Osteocyte (in vitro differentiated cells): ENCODE results near the gene NRG2. TPM values are rescaled to one million over a fixed set of nuclear protein-coding genes. Genes with fewer than 3 reads are reported as not detected.
A peak's percentile ranks its signal among the peaks of the same experiment; 100 is the strongest.

ENCODE experiments used
- DNase-seq: peaks from one replicate; pipeline ENCODE4 v3.0.0; 2021; ENCODE audit warnings: mixed read lengths; ENCODE audit not compliant: unreplicated experiment; ENCODE audit errors: extremely low spot score
- H3K27ac Mint-ChIP-seq: one replicate; pipeline ENCODE4 v1.8.0; 2021; ENCODE audit warnings: mild to moderate bottlenecking, mixed read lengths; ENCODE audit not compliant: unreplicated experiment
- H3K27me3 Mint-ChIP-seq: one replicate; pipeline ENCODE4 v1.8.0; 2021; ENCODE audit warnings: mixed read lengths; ENCODE audit not compliant: unreplicated experiment
- H3K36me3 Mint-ChIP-seq: one replicate; pipeline ENCODE4 v1.8.0; 2021; ENCODE audit warnings: mixed read lengths; ENCODE audit not compliant: unreplicated experiment
- H3K4me1 Mint-ChIP-seq: one replicate; pipeline ENCODE4 v1.8.0; 2021; ENCODE audit warnings: mixed read lengths; ENCODE audit not compliant: unreplicated experiment
- H3K4me3 Mint-ChIP-seq: one replicate; pipeline ENCODE4 v1.8.0; 2021; ENCODE audit warnings: mild to moderate bottlenecking, moderate library complexity, mixed read lengths; ENCODE audit not compliant: unreplicated experiment
- H3K9me3 Mint-ChIP-seq: one replicate; pipeline ENCODE4 v1.8.0; 2021; ENCODE audit warnings: mixed read lengths; ENCODE audit not compliant: unreplicated experiment
- total RNA-seq: library from RNA; stranded (reverse); gene quantifications from 2 replicates; pipeline ENCODE4 v1.2.1, GENCODE V29; 2021
- TF ChIP-seq, protein P1 (sequence below): fragments of 200-600 bp; sonication (generic); IDR thresholded peaks from 2 replicates; pipeline ENCODE4 v1.5.0; 2021; ENCODE audit warnings: antibody characterized with exemption, mild to moderate bottlenecking, moderate library complexity

The NRG2 gene
- total RNA-seq, 1 donor from 2014 or later, result 0.86 TPM

DNA sequence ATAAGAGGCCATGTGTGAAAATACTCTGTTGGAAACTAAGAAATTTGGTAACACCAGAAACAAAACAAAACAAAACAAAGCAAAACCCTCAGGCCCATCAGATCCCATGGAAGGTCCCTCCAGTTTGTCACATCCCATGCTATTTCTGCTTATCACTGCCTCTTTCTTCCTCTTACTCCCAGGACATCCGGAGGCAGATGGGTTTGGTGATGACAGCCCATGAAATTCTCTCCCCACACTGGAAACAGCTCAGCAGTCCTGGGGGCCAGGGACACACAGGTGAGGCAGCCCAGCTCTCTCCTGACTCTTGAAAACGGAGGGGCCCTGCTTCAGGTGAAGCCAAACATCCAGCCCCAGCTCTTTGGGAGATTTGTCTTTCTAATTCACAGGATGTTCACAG, 63.2 kb downstream of the NRG2 start:
- TF ChIP-seq, protein P1, sequence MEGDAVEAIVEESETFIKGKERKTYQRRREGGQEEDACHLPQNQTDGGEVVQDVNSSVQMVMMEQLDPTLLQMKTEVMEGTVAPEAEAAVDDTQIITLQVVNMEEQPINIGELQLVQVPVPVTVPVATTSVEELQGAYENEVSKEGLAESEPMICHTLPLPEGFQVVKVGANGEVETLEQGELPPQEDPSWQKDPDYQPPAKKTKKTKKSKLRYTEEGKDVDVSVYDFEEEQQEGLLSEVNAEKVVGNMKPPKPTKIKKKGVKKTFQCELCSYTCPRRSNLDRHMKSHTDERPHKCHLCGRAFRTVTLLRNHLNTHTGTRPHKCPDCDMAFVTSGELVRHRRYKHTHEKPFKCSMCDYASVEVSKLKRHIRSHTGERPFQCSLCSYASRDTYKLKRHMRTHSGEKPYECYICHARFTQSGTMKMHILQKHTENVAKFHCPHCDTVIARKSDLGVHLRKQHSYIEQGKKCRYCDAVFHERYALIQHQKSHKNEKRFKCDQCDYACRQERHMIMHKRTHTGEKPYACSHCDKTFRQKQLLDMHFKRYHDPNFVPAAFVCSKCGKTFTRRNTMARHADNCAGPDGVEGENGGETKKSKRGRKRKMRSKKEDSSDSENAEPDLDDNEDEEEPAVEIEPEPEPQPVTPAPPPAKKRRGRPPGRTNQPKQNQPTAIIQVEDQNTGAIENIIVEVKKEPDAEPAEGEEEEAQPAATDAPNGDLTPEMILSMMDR, result no peak
- H3K9me3 Mint-ChIP-seq, result no peaks in the 10 kb centered on the region
- peaks cover 9% of the 10 kb centered on the region for H3K4me1 Mint-ChIP-seq
- no peak for DNase-seq
- no peak overlapping the region for H3K4me3 Mint-ChIP-seq
- no peak overlapping the region for H3K27ac Mint-ChIP-seq
- no peaks in the 10 kb centered on the region for H3K36me3 Mint-ChIP-seq
- H3K27me3 Mint-ChIP-seq, result peaks cover 45% of the 10 kb centered on the region

GRCh38 chr5:139979518-139979917, 63.6 kb downstream of the NRG2 start:
- Mint-ChIP-seq H3K9me3 (no peaks in the 10 kb centered on the region), H3K36me3 (no peaks in the 10 kb centered on the region), H3K27me3 (peaks cover 49% of the 10 kb centered on the region), H3K4me1 (peaks cover 9% of the 10 kb centered on the region), H3K4me3 (no peak overlapping the region), H3K27ac (no peak overlapping the region)
- no peak for DNase-seq
- TF ChIP-seq, protein P1, result no peak

DNA sequence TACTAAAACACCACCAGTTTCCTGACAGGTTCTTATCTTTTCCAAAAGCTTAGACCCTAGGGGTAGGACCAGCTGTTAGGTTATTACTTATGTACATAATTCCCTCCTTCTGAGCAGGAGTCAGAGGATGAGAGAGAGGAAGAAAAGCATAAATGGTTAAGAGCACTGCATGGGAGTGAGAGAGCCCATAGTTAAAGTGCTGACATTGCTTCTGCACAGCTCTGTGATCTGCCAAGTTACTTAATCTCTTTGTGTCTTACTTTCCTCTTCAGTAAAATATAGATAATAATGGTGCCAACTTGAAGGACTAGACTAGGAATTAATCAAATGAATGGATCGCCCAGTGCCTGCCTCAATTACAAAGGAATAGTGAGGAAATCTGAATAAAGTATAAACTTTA, 66.4 kb downstream of the NRG2 start:
- H3K27me3 Mint-ChIP-seq, result peaks cover 62% of the 10 kb centered on the region
- TF ChIP-seq, protein P1, result no peak
- H3K27ac Mint-ChIP-seq, result no peak overlapping the region
- no peaks in the 10 kb centered on the region for H3K9me3 Mint-ChIP-seq
- DNase-seq, result no peak
- H3K4me1 Mint-ChIP-seq, result no peaks in the 10 kb centered on the region
- H3K36me3 Mint-ChIP-seq, result no peaks in the 10 kb centered on the region
- H3K4me3 Mint-ChIP-seq, result no peak overlapping the region

DNA sequence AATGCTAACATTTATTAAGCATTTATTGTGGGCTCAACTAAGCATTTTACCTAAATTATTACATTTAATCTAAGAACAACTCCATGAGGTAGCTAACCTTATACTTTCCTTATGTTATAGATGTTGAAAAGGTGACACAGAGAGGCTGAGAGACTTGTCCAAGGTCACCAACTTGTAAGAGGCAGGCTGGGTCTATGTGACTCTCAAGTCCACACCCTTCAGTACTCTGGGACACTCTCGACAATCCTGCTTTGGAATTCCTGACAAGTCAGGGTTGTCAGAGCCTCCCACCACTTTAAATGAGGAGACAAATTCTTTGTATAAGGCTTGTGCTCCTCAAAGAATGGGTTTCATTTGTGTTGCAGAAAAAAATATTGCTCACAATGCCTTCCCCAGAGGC, 67.2 kb downstream of the NRG2 start:
- TF ChIP-seq, protein P1, result no peak
- H3K27me3 Mint-ChIP-seq, result peaks cover 68% of the 10 kb centered on the region
- H3K4me1 Mint-ChIP-seq, result no peaks in the 10 kb centered on the region

DNA sequence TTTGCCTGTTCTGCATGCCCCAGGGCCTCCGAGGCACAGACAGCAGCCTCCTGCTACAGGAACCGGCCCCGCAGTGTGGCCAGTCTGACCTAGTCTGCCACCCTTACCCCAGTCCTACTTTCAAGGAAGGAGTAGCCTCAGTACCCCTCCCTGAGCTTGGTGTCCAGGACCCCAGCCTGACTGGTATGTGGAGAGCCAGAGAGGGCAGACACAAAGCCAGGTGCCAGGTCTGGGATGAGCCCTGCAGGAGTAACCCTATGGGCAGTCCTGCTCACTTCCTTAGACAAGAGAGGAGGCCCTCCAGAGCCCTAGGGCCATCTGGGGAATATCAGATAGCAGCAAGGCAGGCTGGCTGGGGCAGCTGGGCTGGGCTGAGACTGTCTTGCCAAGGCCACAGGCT, 67.8 kb downstream of the NRG2 start:
- no peaks in the 10 kb centered on the region for H3K36me3 Mint-ChIP-seq
- H3K27ac Mint-ChIP-seq, result no peak overlapping the region
- DNase-seq, result peak; percentile 75
- no peak overlapping the region for H3K4me3 Mint-ChIP-seq
- no peaks in the 10 kb centered on the region for H3K9me3 Mint-ChIP-seq
- H3K4me1 Mint-ChIP-seq, result no peaks in the 10 kb centered on the region
- TF ChIP-seq, protein P1, result no peak
- peaks cover 69% of the 10 kb centered on the region for H3K27me3 Mint-ChIP-seq

More for the DNA sequence above, 67.2 kb downstream of the NRG2 start:
- no peak overlapping the region for H3K4me3 Mint-ChIP-seq
- no peaks in the 10 kb centered on the region for H3K36me3 Mint-ChIP-seq
- DNase-seq, result no peak
- no peaks in the 10 kb centered on the region for H3K9me3 Mint-ChIP-seq
- H3K27ac Mint-ChIP-seq, result no peak overlapping the region
